Liver (tissue), 9 donors: Measurements from ENCODE around the gene DSCAM. TPM values are rescaled to one million over a fixed set of nuclear protein-coding genes. Genes with fewer than 3 reads are reported as not detected.

Experiments
- DNase-seq: peaks from one replicate; pipeline ENCODE4 v3.0.0-alpha.2; 2017; ENCODE audit warnings: low spot score
- H3K27ac ChIP-seq, 2 donors: one replicate each; pipeline ENCODE4 v1.7.0; 2013; ENCODE audit warnings: inconsistent platforms in 2 of 2, low read length in 2 of 2, control low read depth in 1 of 2, low read depth in 1 of 2, mild to moderate bottlenecking in 1 of 2
- H3K27me3 ChIP-seq, 4 donors: one replicate each; pipeline versions ENCODE4 v1.6.1 to v1.7.0; 2013; ENCODE audit warnings: low read length in 3 of 4, inconsistent platforms in 1 of 4, mild to moderate bottlenecking in 1 of 4, moderate library complexity in 1 of 4; ENCODE audit not compliant: control insufficient read depth in 4 of 4, insufficient read depth in 4 of 4
- H3K36me3 ChIP-seq, 4 donors: one replicate each; pipeline versions ENCODE4 v1.6.1 to v1.7.0; 2013; ENCODE audit warnings: low read length in 3 of 4, mild to moderate bottlenecking in 3 of 4, low read depth in 1 of 4, moderate library complexity in 1 of 4; ENCODE audit not compliant: control insufficient read depth in 4 of 4, insufficient read depth in 3 of 4
- H3K4me1 ChIP-seq, 4 donors: one replicate each; pipeline versions ENCODE4 v1.6.1 to v1.7.0; 2013; ENCODE audit warnings: low read length in 3 of 4, mild to moderate bottlenecking in 3 of 4, moderate library complexity in 1 of 4; ENCODE audit not compliant: control insufficient read depth in 4 of 4, insufficient read depth in 4 of 4
- H3K4me3 ChIP-seq, 3 donors: one replicate each; pipeline versions ENCODE4 v1.6.1 to v1.7.0; 2013; ENCODE audit warnings: low read length in 3 of 3, control low read depth in 1 of 3, low read depth in 1 of 3, mild to moderate bottlenecking in 1 of 3
- H3K9ac ChIP-seq, 2 donors: one replicate each; pipeline ENCODE4 v1.7.0; 2013; ENCODE audit warnings: low read length in 2 of 2, mild to moderate bottlenecking in 2 of 2, moderate library complexity in 2 of 2, control low read depth in 1 of 2, low read depth in 1 of 2
- H3K9me3 ChIP-seq, 4 donors: one replicate each; pipeline versions ENCODE4 v1.6.1 to v1.7.0; 2013; ENCODE audit warnings: low read length in 3 of 4; ENCODE audit not compliant: control insufficient read depth in 4 of 4
- EGR1 ChIP-seq, 2 donors: IDR thresholded peaks; 2 replicates each; pipeline ENCODE4 v1.6.1; 2016 to 2018; ENCODE audit warnings: antibody characterized with exemption in 2 of 2, low read depth in 2 of 2
- FOXA1 ChIP-seq: IDR thresholded peaks from 2 replicates; pipeline ENCODE4 v1.6.1; 2016; ENCODE audit warnings: antibody characterized with exemption
- FOXA2 ChIP-seq: IDR thresholded peaks from 2 replicates; pipeline ENCODE4 v1.6.1; 2016; ENCODE audit warnings: antibody characterized with exemption
- GABPA ChIP-seq, 2 donors: IDR thresholded peaks in 1 of 2; conservative IDR thresholded peaks in 1 of 2; 2 replicates each; pipeline ENCODE4 v1.6.1; 2016; ENCODE audit warnings: antibody characterized with exemption in 2 of 2, mild to moderate bottlenecking in 1 of 2, moderate library complexity in 1 of 2
- HNF4A ChIP-seq, 2 donors: conservative IDR thresholded peaks; 2 replicates each; pipeline ENCODE4 v1.6.1; 2016; ENCODE audit warnings: antibody characterized with exemption in 2 of 2, mild to moderate bottlenecking in 2 of 2
- HNF4G ChIP-seq: IDR thresholded peaks from 2 replicates; pipeline ENCODE4 v1.6.1; 2016; ENCODE audit warnings: antibody characterized with exemption
- JUND ChIP-seq, 2 donors: IDR thresholded peaks; 2 replicates each; pipeline ENCODE4 v1.6.1; 2016; ENCODE audit warnings: antibody characterized with exemption in 2 of 2
- MAX ChIP-seq: IDR thresholded peaks from 2 replicates; pipeline ENCODE4 v1.6.1; 2016; ENCODE audit warnings: antibody characterized with exemption
- NR2F2 ChIP-seq: IDR thresholded peaks from 2 replicates; pipeline ENCODE4 v1.6.1; 2016; ENCODE audit warnings: antibody characterized with exemption
- RAD21 ChIP-seq, 2 donors: IDR thresholded peaks; 2 replicates each; pipeline ENCODE4 v1.6.1; 2016; ENCODE audit warnings: antibody characterized with exemption in 2 of 2, mild to moderate bottlenecking in 2 of 2
- REST ChIP-seq: IDR thresholded peaks from 2 replicates; pipeline ENCODE4 v1.6.1; 2016; ENCODE audit warnings: antibody characterized with exemption, mild to moderate bottlenecking
- RXRA ChIP-seq, 2 donors: IDR thresholded peaks; 2 replicates each; pipeline ENCODE4 v1.6.1; 2017 to 2018; ENCODE audit warnings: antibody characterized with exemption in 2 of 2, mild to moderate bottlenecking in 1 of 2
- SP1 ChIP-seq: IDR thresholded peaks from 2 replicates; pipeline ENCODE4 v1.6.1; 2018; ENCODE audit warnings: antibody characterized with exemption, mild to moderate bottlenecking
- TAF1 ChIP-seq: conservative IDR thresholded peaks from 2 replicates; pipeline ENCODE4 v1.6.1; 2016; ENCODE audit warnings: antibody characterized with exemption, mild to moderate bottlenecking
- YY1 ChIP-seq: IDR thresholded peaks from 2 replicates; pipeline ENCODE4 v1.6.1; 2016; ENCODE audit warnings: antibody characterized with exemption, mild to moderate bottlenecking
- ZBTB33 ChIP-seq: IDR thresholded peaks from 2 replicates; pipeline ENCODE4 v1.6.1; 2016; ENCODE audit warnings: antibody characterized with exemption
- WGBS: extraction: QIAGEN DNeasy Blood & Tissue Kit; methylation state at CpG from one replicate; pipeline ENCODE4 v1.1.7; 2013; 5-methylcytosine and 5-hydroxymethylcytosine counted together
- polyA plus RNA-seq, 2 donors: library from polyadenylated mRNA; stranded (reverse) in 1 of 2; unstranded in 1 of 2; fragments of 200-250 nt in 1 of 2; fragments of >200 nt in 1 of 2; fragmentation: Nextera tagmentation in 1 of 2; extraction: Ambion mirVana in 1 of 2; gene quantifications; one replicate each; pipeline versions ENCODE4 v1.2.1 to v1.2.3, GENCODE V29; 2013 to 2015
- total RNA-seq, 2 donors: library from RNA; depleted of rRNA; stranded (reverse); fragments of >200 nt; gene quantifications; one replicate each; pipeline ENCODE4 v1.2.3, GENCODE V29; 2014
- TF ChIP-seq, protein P1 (sequence below): fragments of 150-350 bp; IDR thresholded peaks from 2 replicates; pipeline ENCODE4 v1.5.1; 2017; ENCODE audit warnings: improper control_type of control experiment, low read depth, low read length; ENCODE audit not compliant: missing input control
- TF ChIP-seq, protein P2 (sequence below): IDR thresholded peaks from 2 replicates; pipeline ENCODE4 v1.6.1; 2016; ENCODE audit warnings: antibody characterized with exemption
- donor health status: healthy.
- donor health status: healthy.
- donor health status: healthy.
- donor health status: healthy.
- donor health status: healthy.

DSCAM gene
- total and polyA plus RNA-seq, 4 donors: 0.02 to 0.23 (median 0.10) TPM

GRCh38 chr21:39968010-39968409, 878.9 kb downstream of the DSCAM start (continued):
- TF ChIP-seq ZBTB33 (no peak), SP1 (no peak), HNF4A (conservative IDR thresholded peaks at IDR 0.05) (no peak), RAD21 (IDR thresholded peaks at IDR 0.05) (no peak)

DNA sequence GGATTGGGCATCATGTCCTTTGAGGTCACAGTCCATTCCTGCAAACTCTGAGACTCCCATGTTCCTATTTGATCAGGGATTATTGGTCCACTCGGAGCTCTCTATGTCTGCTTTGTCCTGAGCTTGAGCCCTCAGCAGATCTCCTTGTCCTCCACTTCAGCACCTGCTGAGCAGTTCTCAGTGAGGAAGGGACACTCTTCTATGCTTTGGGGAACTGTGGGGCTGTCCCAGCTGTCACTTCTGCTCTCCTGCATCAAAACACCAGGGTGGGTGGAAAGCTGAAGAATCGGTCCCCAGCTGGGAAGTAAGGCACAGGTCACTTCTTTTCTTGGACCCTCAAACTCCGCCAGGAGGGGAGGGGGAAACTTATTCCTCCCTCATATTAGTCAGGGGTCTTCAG, 880.2 kb downstream of the DSCAM start:
- Histone ChIP-seq H3K4me1 (no peaks in the 10 kb centered on the region), H3K9me3 (peaks cover 0 to 1% (median 0%) of the 10 kb centered on the region in 4 donors), H3K4me3 (no peak overlapping the region), H3K36me3 (no peaks in the 10 kb centered on the region), H3K27ac (no peak overlapping the region), H3K27me3 (peaks cover 0 to 9% (median 2%) of the 10 kb centered on the region in 4 donors), H3K9ac (no peak overlapping the region)
- no peak for TF ChIP-seq YY1
- TF ChIP-seq JUND (IDR thresholded peaks at IDR 0.05): no peak
- TF ChIP-seq, protein P1, sequence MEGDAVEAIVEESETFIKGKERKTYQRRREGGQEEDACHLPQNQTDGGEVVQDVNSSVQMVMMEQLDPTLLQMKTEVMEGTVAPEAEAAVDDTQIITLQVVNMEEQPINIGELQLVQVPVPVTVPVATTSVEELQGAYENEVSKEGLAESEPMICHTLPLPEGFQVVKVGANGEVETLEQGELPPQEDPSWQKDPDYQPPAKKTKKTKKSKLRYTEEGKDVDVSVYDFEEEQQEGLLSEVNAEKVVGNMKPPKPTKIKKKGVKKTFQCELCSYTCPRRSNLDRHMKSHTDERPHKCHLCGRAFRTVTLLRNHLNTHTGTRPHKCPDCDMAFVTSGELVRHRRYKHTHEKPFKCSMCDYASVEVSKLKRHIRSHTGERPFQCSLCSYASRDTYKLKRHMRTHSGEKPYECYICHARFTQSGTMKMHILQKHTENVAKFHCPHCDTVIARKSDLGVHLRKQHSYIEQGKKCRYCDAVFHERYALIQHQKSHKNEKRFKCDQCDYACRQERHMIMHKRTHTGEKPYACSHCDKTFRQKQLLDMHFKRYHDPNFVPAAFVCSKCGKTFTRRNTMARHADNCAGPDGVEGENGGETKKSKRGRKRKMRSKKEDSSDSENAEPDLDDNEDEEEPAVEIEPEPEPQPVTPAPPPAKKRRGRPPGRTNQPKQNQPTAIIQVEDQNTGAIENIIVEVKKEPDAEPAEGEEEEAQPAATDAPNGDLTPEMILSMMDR: no peak
- TF ChIP-seq EGR1 (IDR thresholded peaks at IDR 0.05; ENCODE audit: low read depth in 2 of 2): no peak
- TF ChIP-seq SP1: no peak
- TF ChIP-seq RXRA (IDR thresholded peaks at IDR 0.05): no peak
- TF ChIP-seq HNF4G: no peak
- TF ChIP-seq FOXA1: no peak
- no peak for TF ChIP-seq RAD21 (IDR thresholded peaks at IDR 0.05)
- no peak for TF ChIP-seq MAX
- no peak for TF ChIP-seq TAF1
- TF ChIP-seq, protein P2, sequence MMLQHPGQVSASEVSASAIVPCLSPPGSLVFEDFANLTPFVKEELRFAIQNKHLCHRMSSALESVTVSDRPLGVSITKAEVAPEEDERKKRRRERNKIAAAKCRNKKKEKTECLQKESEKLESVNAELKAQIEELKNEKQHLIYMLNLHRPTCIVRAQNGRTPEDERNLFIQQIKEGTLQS: no peak
- no peak for TF ChIP-seq HNF4A (conservative IDR thresholded peaks at IDR 0.05)
- TF ChIP-seq GABPA (IDR thresholded peaks at IDR 0.05 in 1 of 2, conservative IDR thresholded peaks at IDR 0.05 in 1 of 2): no peak
- no peak for TF ChIP-seq REST
- TF ChIP-seq NR2F2: no peak
- no peak for TF ChIP-seq FOXA2
- no peak for TF ChIP-seq ZBTB33
- WGBS: 61% methylated on average over 3 of the region's 3 CpGs
- DNase-seq: no peak
